ENCODE measurements around the gene PCYOX1L.

The PCYOX1L gene, protein sequence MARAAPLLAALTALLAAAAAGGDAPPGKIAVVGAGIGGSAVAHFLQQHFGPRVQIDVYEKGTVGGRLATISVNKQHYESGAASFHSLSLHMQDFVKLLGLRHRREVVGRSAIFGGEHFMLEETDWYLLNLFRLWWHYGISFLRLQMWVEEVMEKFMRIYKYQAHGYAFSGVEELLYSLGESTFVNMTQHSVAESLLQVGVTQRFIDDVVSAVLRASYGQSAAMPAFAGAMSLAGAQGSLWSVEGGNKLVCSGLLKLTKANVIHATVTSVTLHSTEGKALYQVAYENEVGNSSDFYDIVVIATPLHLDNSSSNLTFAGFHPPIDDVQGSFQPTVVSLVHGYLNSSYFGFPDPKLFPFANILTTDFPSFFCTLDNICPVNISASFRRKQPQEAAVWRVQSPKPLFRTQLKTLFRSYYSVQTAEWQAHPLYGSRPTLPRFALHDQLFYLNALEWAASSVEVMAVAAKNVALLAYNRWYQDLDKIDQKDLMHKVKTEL

DNA sequence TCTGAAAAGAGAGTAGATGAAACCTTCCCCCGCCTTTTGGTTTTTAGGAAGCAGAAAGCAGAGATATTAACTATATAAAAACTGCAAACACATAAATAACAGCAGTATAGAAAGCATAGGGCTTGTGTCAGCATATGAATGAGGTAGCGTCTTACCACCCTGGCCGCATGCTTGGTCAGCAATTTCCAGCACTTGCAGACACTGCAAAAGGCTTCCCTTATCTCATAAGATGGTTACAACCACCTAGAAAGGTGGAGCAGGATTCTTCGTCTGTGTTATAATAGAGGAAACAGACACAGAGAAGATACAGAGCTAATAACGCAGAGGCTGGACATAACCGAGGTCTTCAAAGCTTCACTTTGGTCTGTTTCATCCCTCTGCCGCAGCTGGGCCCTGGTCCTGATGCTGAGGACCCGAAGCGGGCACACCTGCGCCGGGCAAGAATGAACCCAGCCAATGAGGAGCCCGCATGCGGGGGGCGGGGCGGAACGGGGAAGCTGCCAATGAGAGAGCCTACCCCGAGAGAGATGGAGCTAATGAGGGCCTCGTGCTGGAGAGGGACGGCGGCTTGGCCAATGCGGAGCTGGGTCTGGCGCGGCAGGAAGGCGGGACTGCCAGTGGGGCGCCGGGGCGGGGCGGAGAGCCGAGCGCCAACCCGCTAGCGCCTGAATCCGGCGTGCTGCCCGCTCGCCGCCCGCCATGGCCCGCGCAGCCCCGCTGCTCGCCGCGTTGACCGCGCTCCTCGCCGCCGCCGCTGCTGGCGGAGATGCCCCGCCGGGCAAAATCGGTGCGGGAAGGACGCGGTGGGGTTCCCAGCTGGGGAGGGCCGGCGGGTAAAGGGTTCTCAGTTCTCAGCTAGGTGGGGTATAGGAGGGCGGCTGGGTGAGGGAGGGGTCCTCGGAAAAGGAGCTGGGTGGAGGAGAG, at the start of gene PCYOX1L:
TSS of gene PCYOX1L (plus strand) at position 677 of the 924 bp plus-strand sequence. CDS start at position 700, 23 bp downstream.
- DNase-seq (ENCODE audit: low read depth), result peak; percentile 97

DNA sequence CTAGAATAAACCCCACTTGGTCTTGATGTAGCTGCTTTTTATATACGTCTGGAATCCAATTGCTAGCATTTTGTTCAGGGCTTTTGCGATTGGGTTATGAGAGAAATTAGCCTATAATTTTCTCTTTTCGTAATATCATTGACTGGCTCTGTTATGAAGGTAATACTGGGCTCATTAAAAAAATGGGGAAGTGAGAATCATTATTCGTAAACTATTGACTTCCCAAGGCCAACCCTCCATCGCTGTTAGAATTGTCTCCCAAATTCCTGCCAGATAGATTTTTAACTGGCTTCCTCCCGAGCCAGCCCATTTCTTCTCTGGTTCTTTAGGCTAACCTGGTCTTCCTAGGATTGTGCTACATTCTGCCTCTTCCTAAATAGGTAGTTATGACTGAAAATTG, 48.5 kb upstream of the PCYOX1L start:
- DNase-seq (ENCODE audit: low read depth), result no peak

DNA sequence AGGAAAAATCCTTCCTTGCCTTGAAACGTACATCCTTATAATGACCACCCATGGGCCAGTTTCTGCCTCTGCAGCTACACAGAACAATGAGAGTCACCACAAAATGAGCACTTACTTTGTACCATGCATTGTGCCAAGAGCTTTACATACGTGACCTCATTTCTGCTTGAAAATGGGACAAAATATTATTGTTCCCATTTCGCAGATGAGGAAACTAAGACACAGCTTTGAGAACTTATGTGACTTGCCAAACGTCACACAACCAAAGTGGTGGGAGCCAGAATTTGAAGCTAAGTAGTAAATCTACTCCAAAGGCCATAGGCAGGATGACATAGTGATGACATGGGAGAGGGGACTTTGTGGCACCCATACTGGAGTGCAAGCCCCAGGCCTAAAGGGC, 47.4 kb upstream of the PCYOX1L start:
- DNase-seq (ENCODE audit: low read depth), result no peak

DNA sequence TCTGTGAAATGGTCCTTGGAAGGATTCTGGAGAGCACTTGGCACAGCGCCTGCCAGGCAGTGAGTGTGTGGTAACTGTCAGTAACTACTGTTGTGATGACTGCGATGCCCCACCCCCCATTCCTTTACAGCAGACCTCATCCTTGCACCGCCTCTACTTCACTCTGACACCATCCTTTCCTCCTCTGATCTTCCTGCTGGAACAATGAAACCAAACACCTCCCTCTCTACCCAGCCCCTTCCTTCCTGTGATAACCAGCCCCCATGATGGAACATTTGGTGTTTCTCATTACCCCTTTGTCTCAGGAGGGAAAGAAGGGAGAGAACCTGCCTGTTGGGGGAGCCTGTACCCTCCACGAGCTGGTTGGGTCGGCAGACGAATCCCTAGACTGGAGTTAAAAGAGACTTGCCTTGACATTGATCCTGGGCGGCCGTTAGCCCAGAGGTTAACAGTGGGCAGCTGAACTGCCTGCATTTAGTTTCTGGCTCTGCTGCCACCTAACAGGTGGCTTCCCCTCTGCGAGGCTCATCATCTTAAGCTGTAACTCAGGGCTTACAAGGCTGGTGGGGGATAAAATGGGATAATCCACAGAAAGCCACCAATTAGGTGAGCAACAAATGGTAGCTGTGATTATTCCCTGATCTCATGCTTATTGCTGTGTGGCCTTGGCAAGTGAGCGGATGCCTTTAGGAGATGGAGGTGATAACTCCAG, 46.7 kb upstream of the PCYOX1L start:
- no peak for DNase-seq (ENCODE audit: low read depth)

DNA sequence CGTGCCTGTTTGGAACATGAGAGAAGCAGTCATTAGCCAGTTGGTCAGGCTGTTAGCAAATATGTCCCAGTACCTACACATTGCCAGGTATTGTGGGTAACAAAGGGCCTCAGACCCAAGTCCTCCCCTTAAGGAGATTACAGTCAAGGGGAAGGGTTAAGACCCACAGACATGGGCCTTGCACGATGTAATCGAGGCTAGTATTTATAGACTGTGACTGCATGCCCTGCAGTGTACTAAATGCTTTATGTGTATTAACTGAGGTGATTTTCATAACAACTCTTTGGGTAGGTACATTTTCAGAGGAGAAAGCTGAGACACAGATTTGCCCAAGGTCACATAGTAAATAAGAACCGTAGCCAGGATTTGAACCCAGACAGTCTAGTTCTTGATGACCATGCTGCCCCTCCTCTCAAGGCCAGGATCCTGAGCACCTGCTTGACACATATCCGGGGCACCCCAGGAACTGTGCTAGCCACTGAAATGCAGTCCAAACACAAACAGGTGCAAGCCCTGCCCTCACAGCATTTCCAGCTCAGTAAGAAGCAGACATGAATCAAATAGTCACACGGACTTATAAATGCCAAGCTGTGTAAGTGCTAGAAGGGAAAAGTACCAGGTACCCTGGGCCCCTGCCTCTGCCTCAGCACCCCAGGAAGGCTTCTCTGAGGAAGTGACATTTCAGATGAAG, 44.5 kb upstream of the PCYOX1L start:
- no peak for DNase-seq (ENCODE audit: low read depth)

DNA sequence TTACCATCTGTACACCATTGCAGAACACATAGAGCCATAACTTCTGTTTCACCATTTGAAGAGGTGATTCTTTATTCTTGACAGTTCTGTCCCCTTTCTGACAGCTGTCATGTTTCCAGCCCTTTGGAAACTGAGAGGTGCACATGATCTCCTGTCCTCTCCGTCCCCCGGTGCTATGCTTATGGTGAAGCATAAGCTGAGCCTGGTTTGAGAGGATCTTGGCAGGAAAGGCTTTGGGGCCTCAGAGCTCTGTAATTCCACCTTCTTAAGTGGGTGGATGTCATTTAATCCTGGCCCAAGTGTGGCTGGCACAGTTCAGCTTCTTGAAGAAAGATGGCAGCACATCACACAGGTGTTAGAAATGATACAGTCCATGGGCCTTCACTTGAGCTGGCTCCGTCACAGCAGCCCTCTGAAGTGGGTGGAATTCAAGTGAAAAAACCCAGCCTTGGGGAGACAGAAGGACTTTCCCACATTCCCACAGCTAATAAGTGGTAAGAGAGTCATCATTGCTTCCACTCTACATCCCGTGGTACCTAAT, 43.2 kb upstream of the PCYOX1L start:
- DNase-seq (ENCODE audit: low read depth), result no peak

DNA sequence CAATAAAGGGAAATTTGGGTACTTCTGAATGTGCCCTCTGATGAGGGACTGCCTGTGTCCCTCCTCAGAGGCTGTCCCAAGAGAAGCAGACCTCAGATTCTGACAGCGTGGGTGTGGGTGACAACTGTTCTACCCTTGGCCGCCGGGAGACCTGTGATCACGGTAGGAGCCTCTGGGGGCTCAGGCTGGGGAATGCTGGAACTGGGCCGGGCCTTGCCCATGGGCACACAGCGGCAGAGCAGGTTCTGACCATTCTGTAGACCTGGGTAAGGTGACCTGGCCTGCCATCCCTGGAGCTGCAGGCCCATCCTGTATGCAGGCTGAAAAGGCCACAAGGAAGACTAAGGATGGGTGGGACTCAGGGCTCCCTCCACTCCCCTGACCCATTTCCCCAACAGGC, 42.1 kb upstream of the PCYOX1L start:
- no peak for DNase-seq (ENCODE audit: low read depth)

DNA sequence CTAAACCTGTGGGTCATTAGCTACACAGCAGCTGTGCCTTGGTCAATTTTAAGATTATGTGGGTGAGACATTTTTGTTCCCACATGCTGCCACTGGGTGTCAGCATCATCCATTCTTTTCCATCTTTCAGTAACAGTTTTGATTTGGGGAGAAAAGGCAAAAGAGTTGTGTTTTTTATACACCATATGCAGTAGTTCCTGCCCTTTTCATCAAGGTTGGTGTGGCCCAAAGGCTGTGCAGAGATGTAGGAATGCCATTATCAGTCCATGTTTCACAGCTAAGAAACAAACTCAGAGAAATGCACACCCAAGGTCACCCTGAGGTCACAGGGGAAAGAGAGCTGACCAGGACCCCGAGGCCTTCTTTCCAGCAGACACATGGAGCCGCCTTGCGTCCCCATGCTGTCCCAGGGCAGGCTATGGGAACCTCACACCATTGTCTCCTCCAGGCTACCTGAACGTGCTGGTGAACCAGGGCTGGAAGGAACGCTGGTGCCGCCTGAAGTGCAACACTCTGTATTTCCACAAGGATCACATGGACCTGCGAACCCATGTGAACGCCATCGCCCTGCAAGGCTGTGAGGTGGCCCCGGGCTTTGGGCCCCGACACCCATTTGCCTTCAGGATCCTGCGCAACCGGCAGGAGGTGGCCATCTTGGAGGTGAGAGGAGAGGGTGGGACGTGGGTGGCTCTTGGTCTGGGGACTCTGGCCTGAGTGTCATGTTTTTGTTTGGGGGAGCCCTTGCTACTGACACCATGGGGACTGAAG, 40.4 kb upstream of the PCYOX1L start:
- DNase-seq (ENCODE audit: low read depth), result peak; percentile 7

DNA sequence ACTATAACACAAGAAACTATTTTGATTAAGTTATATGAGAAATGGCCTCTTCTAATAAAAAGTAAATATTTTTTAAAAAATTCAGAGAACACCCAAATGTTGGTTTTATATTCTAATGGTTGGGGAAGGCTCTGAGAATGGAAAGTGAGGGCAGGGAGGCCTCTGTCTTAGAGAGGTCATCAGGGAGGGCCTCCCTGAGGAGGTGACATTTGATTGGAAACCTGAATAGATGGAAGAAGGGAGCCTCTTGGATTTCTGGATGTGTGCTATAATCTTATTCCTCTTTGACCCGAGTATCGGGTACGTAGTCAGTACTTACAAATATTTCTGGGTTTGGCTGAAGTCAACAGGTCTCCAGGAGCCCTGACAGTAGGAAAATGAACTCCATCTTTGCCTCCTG, 38.7 kb upstream of the PCYOX1L start:
- no peak for DNase-seq (ENCODE audit: low read depth)

DNA sequence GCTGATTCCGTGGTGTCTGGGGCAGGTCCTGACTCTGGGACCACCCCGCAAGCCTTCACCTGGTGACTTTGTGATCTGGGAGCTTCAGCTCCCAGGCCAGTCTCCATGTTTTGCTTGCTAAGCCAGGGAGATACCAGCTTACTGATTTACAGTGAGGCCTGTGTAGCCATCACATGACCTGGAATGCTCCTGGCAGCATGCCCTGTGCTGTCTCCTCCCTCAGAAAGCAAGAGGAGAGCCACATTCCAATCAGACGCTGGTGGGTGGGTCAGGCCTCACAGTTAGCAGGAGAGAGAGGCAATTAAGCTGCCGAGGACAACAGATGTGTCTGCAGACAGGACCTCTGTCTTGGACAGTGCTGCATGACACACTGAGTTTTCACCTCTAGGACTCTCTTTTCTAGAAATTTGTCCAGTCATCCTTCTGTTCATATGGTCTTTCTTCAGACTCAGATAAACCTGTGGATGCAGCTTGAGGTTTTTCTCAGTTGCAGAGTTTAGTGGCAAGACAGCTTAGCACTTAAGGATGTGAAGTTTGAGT, 37.0 kb upstream of the PCYOX1L start:
- DNase-seq (ENCODE audit: low read depth), result no peak

DNA sequence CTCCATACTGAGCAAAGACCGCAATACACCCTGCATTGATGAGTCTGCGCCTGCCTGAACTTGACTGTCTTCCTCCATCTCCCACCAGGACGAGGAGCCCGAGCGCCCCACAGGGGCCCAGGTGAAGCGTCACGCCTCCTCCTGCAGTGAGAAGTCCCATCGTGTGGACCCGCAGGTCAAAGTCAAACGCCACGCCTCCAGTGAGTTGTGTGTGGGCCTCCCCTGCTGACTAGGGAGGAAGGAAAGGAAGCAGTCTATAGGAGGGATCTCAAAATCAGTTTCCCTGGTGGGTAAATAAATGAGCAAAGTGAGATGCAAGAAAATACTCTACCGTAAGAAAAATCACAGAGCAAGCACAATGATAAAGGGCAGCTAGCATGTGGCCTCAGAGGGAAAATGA, 35.3 kb upstream of the PCYOX1L start:
- DNase-seq (ENCODE audit: low read depth), result no peak

DNA sequence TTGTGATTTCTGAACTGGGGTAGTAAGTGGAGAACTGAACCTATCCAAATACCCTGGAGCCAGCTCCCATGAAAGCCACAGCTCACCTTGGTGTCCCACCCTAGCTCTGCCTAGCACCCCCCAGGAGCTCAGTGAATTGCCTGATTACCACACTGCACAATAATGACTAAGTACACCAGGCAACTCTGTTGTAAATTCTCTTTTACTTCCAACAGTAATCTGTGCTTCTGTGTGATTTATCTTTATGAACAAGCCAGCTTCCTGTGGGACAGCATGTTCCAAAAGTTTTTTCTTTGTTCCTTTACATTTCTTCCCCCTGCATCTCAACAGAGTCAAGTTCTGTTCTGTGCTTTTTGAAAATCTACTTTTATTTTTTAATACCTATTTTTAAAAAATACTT, 34.6 kb upstream of the PCYOX1L start:
- DNase-seq (ENCODE audit: low read depth), result no peak

DNA sequence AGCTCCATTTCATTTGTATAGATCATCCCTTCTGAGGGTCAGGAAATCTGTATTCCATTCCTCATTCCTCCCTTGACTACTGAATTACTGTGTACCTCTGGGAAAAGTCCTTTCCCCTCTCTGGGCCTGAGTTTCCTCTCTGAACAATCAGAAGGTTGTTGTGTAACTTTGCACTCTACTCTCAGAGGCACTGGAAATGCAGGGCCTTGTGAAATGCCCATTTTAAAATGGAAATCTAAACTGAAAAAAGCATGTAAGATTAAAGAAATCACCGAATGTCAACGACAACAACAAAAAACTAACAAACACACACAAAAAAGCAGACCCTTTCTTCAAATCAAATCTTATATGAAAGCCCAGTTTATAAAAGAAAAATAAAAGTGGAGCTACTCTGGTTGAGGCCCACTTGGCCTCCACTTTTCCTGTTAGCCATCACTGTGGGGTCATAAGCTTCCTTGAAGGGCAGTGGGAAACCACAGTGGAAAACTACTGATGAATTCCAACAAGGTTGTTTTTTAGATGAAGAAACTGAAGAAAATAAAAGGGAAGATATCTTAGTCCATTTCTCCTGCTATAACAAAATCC, 34.1 kb upstream of the PCYOX1L start:
- no peak for DNase-seq (ENCODE audit: low read depth)

DNA sequence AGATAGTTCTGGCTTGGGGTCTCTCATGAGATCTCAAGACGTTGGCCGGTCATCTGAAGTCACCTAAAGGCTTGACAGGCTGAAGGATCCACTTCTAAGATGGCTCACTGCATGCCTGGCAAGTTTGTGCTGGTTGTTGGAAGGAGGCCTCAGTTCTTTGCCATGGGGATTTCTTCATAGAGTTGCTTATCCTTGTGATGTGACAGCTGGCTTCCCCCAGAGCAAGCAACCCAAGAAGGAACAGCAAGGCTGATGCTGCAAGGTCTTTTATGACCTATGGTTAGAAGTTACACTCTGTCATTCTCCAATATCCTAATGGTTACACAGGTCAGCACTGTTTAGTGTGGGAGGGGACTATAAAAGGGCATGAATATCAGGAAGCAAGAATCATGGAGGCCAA, 33.2 kb upstream of the PCYOX1L start:
- no peak for DNase-seq (ENCODE audit: low read depth)

DNA sequence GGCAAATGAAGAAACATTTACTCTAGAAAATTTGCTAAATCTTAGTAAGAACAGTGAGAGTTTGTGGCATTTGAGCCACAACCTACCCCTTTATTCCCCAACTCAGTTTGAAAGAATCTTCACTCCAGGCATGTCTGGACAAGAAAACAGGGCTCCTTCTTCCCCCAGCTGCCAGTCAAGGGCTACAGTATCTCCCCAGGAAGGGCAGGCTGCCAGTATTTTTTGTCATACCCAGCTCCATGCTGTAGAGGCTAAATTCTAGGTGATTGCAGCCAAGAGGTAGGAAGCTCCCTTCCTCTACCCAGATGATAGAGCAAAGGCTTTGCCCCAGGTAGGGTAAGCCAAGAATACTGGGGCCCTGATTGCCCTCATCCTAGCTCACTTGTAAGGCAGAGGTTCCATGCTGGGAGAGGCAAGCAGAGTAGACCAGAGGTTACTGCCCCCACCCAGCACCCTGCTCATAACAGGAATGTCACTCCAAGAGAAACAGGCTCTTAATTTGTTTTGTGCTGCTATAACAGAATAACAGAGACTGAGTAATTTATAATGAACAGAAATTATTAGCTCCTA, 32.6 kb upstream of the PCYOX1L start:
- DNase-seq (ENCODE audit: low read depth), result no peak

DNA sequence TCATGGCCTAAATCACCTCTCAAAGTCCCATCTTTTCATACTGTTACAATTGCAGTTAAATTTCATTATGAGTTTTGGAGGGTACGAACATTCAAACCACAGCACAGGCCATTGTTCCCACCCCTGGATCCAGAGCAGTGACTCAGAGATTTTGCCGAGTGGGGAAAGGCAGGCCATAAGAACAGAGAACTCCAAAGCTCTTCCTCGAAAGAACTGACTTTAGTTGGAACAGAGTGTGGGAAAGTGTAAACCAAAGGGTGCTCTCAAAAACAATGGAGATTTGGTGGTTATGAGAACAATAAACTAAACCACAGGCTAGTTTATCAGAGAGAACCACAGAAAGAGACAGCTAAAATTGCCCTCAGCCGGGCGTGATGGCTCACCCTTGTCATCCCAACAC, 32.0 kb upstream of the PCYOX1L start:
- DNase-seq (ENCODE audit: low read depth), result no peak

DNA sequence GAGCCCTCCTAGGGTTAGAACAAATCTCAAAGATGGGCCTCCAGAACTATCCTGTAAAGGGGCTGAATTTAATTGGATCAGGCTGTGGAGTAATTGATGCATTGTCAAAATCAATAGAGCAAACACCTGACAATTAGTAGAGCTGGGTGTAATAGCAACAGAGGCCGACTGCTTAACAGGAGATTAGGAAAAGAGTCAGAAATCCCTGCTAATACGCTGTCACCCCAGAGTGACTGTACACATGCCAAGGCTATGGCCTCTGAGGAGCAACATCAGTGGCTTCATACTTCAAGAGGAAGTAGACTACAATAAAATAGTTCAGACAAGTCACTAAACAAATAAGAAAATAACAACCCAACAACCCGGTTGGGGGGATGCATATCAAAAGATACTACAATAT, 31.2 kb upstream of the PCYOX1L start:
- DNase-seq (ENCODE audit: low read depth), result no peak

DNA sequence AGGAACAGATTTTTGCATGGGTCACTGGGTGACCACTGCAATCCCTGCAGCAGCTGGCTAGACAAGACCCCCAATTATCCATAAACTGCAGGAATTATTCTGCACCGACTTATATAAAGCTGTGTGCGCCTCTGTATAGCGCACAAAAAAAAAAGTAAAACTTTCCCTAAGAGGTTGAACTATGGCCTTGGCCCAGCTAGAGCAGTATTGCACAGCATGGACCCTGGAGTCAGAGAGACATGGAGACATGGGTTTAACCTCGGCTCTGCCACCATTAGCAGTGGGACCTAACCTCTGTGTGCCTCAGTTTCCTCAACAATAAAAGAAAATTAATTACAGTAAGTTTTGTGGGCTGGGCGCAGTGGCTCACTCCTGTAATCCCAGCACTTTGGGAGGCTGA, 29.7 kb upstream of the PCYOX1L start:
- no peak for DNase-seq (ENCODE audit: low read depth)

DNA sequence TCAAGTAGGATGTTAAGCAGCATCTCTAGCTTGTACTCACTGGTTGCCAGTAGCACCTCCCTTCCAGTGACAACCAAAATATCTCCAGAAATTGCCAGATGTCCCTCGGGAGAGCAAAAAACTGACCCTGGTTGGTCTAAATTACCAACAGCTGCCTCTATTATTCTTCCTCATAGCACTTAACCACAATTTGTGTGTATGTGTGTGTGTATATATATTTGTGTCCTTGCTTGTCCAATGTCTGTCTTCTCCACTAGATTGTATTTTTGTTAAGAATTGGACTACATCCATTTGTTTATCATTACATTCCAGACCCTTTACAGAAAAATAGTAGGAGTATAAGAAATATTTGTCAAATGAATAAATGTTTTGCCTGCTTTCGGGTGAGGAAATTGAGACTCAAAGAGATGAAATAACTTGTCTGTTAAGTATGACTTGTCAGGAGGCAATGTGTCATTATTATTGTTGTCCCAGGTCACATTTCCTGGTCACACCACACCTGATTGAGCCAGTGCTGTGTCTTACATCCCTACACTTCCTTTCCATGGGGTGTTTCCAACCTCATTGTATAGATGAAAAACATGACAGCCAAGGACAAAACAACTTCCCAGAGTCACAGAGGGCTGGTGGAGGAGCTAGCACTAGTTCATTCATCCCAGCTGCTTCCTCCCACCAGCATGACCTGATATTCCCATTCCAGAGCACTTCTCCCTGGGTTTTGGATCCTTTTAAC, 24.0 kb upstream of the PCYOX1L start:
- no peak for DNase-seq (ENCODE audit: low read depth)

All from stimulated activated CD8-positive, alpha-beta memory T cell treated with anti-CD3 and anti-CD28 coated beads, Interleukin-12 subunit alpha, Interleukin-12 subunit beta, amount 100 ng/mL, for 1 hour (primary cell).